ENCODE results near the gene PLCD3. TPM values are rescaled to one million over a fixed set of nuclear protein-coding genes. Genes with fewer than 3 reads are reported as not detected.

PLCD3 gene
- total and polyA plus RNA-seq, 2 of the 4 experiments (the other 2 are of a cell fraction): 5.6 to 36.6 TPM

DNA sequence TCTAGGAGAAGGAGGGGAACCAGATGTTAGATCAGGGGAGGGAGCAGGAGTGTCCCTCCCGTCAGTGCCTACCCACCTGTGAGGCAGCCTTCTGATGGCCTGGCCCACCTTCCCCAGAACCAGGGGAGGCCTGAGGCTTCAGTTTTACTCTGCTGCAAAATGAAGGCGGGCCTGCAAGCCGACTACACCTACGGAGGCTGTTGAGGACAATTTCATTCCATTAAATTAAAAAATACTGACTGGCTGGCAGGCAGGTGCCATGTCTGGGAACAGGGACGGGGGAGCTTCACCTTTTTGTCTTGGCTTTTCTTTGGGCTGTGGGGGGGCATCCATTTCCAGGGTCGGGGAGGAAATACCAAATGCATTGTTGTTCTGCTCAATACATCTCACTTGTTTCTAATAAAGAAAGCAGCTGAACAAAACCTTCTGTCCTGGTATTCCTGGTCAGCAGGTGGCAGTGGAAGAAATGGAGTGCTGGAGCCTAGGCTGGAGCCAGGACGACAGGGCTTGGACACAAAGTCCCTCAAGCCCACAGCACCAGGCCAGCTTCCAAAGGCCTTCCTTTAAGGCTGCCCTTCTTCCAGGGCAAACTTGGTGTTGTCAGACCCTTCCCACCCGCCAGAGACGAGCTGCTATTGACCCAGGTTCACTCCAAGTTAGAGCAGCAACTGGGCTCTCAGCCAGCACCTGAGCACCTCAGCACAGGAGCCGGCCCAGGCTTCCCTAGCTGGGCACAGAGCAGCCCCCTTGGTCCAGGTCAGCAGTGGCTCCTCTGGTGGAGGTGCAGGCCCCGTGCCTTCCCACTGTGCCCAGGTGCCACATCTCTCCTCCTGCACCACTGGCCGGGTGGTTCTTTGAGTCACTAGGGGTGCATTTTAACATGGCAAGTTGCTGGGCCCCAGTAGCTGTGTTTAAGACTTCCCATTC lies 23.5 kb downstream of the PLCD3 start:
- Histone ChIP-seq H4K91ac (ENCODE audit: insufficient read depth, low read depth, low read length) (no peak overlapping the region), H2AK5ac (ENCODE audit: low read depth, low read length) (no peak overlapping the region), H3K4me2 (ENCODE audit: low read depth, low read length) (no peak overlapping the region), H3K56ac (ENCODE audit: extremely low read depth, insufficient read depth, low read length) (no peak overlapping the region), H3K36me3 (ENCODE audit: control insufficient read depth, insufficient read depth, low read length) (peaks cover 74% of the 10 kb centered on the region), H3K27ac (ENCODE audit: insufficient read depth, low read length) (no peak overlapping the region), H3K9me3 (ENCODE audit: control insufficient read depth, insufficient read depth, low read length) (no peaks in the 10 kb centered on the region), H3K4me1 (ENCODE audit: control insufficient read depth, insufficient read depth, low read length) (no peaks in the 10 kb centered on the region), H2BK20ac (ENCODE audit: low read depth, low read length) (no peak overlapping the region), H3K4ac (ENCODE audit: low read depth, low read length) (no peak overlapping the region), H2AFZ (replicated peaks; ENCODE audit: low read length, poor library complexity) (no peak overlapping the region), H4K8ac (ENCODE audit: low read depth in 2 of 2, low read length in 2 of 2) (no peak overlapping the region), H2BK15ac (ENCODE audit: low read depth, low read length) (no peak overlapping the region), H3K9me1 (ENCODE audit: insufficient read depth, low read length) (no peaks in the 10 kb centered on the region), H3K23ac (ENCODE audit: low read depth, low read length) (no peak overlapping the region), H3K18ac (ENCODE audit: low read depth, low read length) (no peak overlapping the region), H4K20me1 (ENCODE audit: insufficient read depth, low read length) (peaks cover 13% of the 10 kb centered on the region), H4K5ac (ENCODE audit: low read depth, low read length) (no peak overlapping the region), H3K27me3 (ENCODE audit: control insufficient read depth, insufficient read depth, low read length) (no peaks in the 10 kb centered on the region), H3K79me1 (ENCODE audit: low read depth in 1 of 2, low read length in 2 of 2) (peaks cover 4 to 25% of the 10 kb centered on the region in 2 experiments; a peak in 2 of 4 replicates), H3K4me3 (ENCODE audit: insufficient read depth, low read depth, low read length) (no peak overlapping the region), H2BK5ac (ENCODE audit: low read depth, low read length, poor library complexity, severe bottlenecking) (no peak overlapping the region), H2BK120ac (ENCODE audit: low read depth, low read length) (no peak overlapping the region), H3K9ac (ENCODE audit: low read depth, low read length) (no peak overlapping the region), H2AK9ac (replicated peaks; ENCODE audit: low read depth, low read length, poor library complexity) (peak overlapping the region; percentile 19), H3K14ac (replicated peaks; ENCODE audit: low read depth, low read length) (no peak overlapping the region)
- TF ChIP-seq CHD1 (IDR thresholded peaks at IDR 0.05; ENCODE audit: low read depth, low read length) (no peak), BHLHE40 (IDR thresholded peaks at IDR 0.05; ENCODE audit: low read depth, low read length) (no peak), RCOR1 (IDR thresholded peaks at IDR 0.05; ENCODE audit: insufficient replicate concordance, low read length) (no peak), NFE2L2 (IDR thresholded peaks at IDR 0.05; ENCODE audit: low read depth, low read length) (no peak), MAZ (IDR thresholded peaks at IDR 0.05; ENCODE audit: borderline replicate concordance, low read depth, low read length) (no peak), MXI1 (IDR thresholded peaks at IDR 0.05; ENCODE audit: borderline replicate concordance, low read depth, low read length) (no peak), RAD21 (IDR thresholded peaks at IDR 0.05; ENCODE audit: low read length) (0 out of 2 replicates have a peak, but pooled peaks have one; percentile 3), SMC3 (IDR thresholded peaks at IDR 0.05; ENCODE audit: low read depth, low read length) (no peak), FOS (IDR thresholded peaks at IDR 0.05; ENCODE audit: low read depth, low read length) (no peak), CEBPB (IDR thresholded peaks at IDR 0.05; ENCODE audit: low read depth, low read length) (no peak), RFX5 (IDR thresholded peaks at IDR 0.05; ENCODE audit: low read depth, low read length) (no peak)
- TF ChIP-seq, protein P1, sequence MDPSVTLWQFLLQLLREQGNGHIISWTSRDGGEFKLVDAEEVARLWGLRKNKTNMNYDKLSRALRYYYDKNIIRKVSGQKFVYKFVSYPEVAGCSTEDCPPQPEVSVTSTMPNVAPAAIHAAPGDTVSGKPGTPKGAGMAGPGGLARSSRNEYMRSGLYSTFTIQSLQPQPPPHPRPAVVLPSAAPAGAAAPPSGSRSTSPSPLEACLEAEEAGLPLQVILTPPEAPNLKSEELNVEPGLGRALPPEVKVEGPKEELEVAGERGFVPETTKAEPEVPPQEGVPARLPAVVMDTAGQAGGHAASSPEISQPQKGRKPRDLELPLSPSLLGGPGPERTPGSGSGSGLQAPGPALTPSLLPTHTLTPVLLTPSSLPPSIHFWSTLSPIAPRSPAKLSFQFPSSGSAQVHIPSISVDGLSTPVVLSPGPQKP (IDR thresholded peaks at IDR 0.05; ENCODE audit: borderline replicate concordance, low read depth, low read length): no peak
- TF ChIP-seq, protein P2, sequence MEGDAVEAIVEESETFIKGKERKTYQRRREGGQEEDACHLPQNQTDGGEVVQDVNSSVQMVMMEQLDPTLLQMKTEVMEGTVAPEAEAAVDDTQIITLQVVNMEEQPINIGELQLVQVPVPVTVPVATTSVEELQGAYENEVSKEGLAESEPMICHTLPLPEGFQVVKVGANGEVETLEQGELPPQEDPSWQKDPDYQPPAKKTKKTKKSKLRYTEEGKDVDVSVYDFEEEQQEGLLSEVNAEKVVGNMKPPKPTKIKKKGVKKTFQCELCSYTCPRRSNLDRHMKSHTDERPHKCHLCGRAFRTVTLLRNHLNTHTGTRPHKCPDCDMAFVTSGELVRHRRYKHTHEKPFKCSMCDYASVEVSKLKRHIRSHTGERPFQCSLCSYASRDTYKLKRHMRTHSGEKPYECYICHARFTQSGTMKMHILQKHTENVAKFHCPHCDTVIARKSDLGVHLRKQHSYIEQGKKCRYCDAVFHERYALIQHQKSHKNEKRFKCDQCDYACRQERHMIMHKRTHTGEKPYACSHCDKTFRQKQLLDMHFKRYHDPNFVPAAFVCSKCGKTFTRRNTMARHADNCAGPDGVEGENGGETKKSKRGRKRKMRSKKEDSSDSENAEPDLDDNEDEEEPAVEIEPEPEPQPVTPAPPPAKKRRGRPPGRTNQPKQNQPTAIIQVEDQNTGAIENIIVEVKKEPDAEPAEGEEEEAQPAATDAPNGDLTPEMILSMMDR (conservative IDR thresholded peaks at IDR 0.05; ENCODE audit: low read depth, low read length): 0 out of 2 replicates have a peak, but pooled peaks have one; percentile 5
- POLR2A ChIA-PET (ENCODE audit: unreplicated experiment): interaction anchor here (0.5 kb wide), 1 partner anchor 60 kb away, joined by 8 read pairs; no protein-coding TSS in a partner anchor
- 63% methylated on average over 2 of the region's 12 CpGs; no CpG with 5 or more reads in 1 of the 2 experiments for WGBS, 2 experiments (ENCODE audit: extremely low coverage in 2 of 2, insufficient read length in 1 of 2)
- dilution Hi-C loops (cut with HindIII; ENCODE audit: low sequenced_read_pairs, unreplicated experiment): no loop called here
- in situ Hi-C loops (cut with MboI; ENCODE audit: low sequenced_read_pairs): no loop called here
- intact Hi-C loops (cut with micrococcal nuclease): no loop called here
- CTCF ChIA-PET: interaction anchor here (0.7 to 1.9 kb wide), 2 partner anchors 10 to 26 kb away, joined by 3 to 5 read pairs; partner anchors contain the start of gene ACBD4
- ATAC-seq (ENCODE audit: low read depth) (no peak), DNase-seq (no peak)
- no TSS peak for BruUV-seq (replicated peaks)
